GM10266 (cell line): Measurements from ENCODE around the gene TPK1.

Source experiments
- DNase-seq: peaks from one replicate; pipeline ENCODE4 v3.0.0; 2012; ENCODE audit errors: extremely low spot score
- CTCF ChIP-seq: IDR thresholded peaks from 2 replicates; pipeline ENCODE4 v1.5.1; 2012; ENCODE audit warnings: mild to moderate bottlenecking, low read depth; ENCODE audit not compliant: control insufficient read depth, insufficient read depth; ENCODE audit errors: missing control alignments

The TPK1 gene

GRCh38 chr7:144403649-144404061 is 432.2 kb downstream of the TPK1 start, which contains the start of gene NOBOX:
TSS of gene NOBOX (minus strand) at chr7:144403693.
- no peak for TF ChIP-seq CTCF
- DNase-seq = no peak

DNA sequence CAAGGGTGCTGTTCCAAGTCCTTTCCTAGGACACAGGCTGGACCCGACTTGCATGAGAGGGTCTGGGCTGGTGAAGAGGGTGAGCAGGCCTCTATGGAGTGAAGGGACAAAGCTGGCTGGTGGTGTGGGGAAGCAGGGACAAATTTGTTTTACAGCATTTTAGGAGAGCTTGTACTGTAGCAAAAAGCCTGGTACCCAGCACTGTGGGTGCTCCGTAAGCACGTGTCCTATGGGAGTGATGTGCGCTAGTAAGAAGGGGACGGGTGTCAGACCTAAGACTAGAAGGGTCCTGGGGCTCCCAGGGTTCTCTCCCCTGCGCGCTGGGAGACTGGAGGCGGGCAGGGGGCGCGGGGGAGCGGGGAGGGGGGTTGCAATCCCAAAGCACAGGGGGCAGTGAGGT is 432.8 kb downstream of the TPK1 start:
- DNase-seq = no peak

More for the DNA sequence above, 432.8 kb downstream of the TPK1 start:
- TF ChIP-seq CTCF = no peak
